Left colon (tissue), 2 donors: ENCODE measurements around the gene ING4. TPM values are rescaled to one million over a fixed set of nuclear protein-coding genes. Genes with fewer than 3 reads are reported as not detected.
"Not testable (repeated sequence)": the region's sequence is repeated elsewhere in the genome, so short reads cannot be mapped to it uniquely, and the experiment has no call there.

Experiments
- ATAC-seq: fragments of 200-7000 bp; cut with Tn5 transposase; one replicate; pipeline ENCODE4 v1.9.1; 2020; ENCODE audit warnings: mild to moderate bottlenecking, moderate library complexity
- DNase-seq, 2 donors: peaks; one replicate each; pipeline ENCODE4 v3.0.0-alpha.2; 2020
- intact Hi-C, 2 donors: fragments of 100-400 bp; cut with DNase I in 1 of 2; cut with micrococcal nuclease in 1 of 2; formaldehyde crosslinking; loops; one replicate each; pipeline versions ENCODE4 v1.11.2 to v1.14.0; 2022; cut with DNase I, micrococcal nuclease
- long read RNA-seq: library from polyadenylated mRNA; unstranded; transcript quantifications from one replicate; pipeline ENCODE4 v2.0.0, GENCODE V29; 2021
- total RNA-seq, 2 donors: library from RNA; stranded (reverse); fragmentation: NEBNext Ultra II Directional; extraction: Animal tissue kit (Norgen Biotek cat#: 25700); gene quantifications; one replicate each; pipeline ENCODE4 v1.2.1, GENCODE V29; 2021
- donor health status: DM: no; HTN: no; CAD: no.
- donor health status: DM: yes; HTN: yes; CAD: no.

ING4 gene
- total RNA-seq, result 10 to 100 TPM; 23.6 to 38.9 TPM
- long read RNA-seq, transcript ING4-202 (8 exons, 1,393 nt), result major isoform, 5 of 19 reads
- long read RNA-seq, partial matches to known transcripts, result 3 of 19 reads
- long read RNA-seq, other reads (novel, unspliced or antisense), result 2 of 19 reads

- peak; percentile 97 to 99 for DNase-seq
- ATAC-seq, result peak; percentile 98
- intact Hi-C loops, result no loop called here
Observed at GRCh38 chr12:6662906-6663742, at the start of gene ING4. ING4 (minus strand) TSS chr12:6663119; CDS start chr12:6663101, 18 bp downstream.

DNA sequence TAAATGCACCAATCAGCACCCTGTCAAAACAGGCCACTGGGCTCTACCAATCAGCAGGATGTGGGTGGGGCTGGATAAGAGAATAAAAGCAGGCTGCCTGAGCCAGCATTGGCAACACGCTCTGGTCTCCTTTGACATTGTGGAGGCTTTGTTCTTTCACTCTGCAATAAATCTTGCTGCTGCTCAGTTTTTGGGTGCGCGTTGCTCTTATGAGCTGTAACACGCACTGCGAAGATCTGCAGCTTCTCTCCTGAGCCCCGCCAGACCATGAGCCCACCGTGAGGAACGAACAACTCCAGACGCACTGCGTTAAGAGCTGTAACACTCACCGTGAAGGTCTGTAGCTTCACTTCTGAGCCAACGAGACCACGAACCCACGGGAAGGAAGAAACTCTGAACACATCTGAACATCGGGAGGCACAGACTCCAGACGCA is 46.1 kb upstream of the ING4 start:
- no peak for ATAC-seq
- no peak for DNase-seq
- intact Hi-C loops, result no loop called here

GRCh38 chr12:6708351-6708750 is 45.4 kb upstream of the ING4 start:
- intact Hi-C loops, DNase-seq, ATAC-seq: not testable (repeated sequence)

- no peak for DNase-seq
- no peak for ATAC-seq
Observed at GRCh38 chr12:6703631-6704030, 40.7 kb upstream of the ING4 start.

GRCh38 chr12:6701078-6701768 is 38.3 kb upstream of the ING4 start:
- no peak for DNase-seq
- intact Hi-C loops, result no loop called here
- no peak for ATAC-seq

More at GRCh38 chr12:6703631-6704030, 40.7 kb upstream of the ING4 start:
- intact Hi-C loops, result no loop called here

DNA sequence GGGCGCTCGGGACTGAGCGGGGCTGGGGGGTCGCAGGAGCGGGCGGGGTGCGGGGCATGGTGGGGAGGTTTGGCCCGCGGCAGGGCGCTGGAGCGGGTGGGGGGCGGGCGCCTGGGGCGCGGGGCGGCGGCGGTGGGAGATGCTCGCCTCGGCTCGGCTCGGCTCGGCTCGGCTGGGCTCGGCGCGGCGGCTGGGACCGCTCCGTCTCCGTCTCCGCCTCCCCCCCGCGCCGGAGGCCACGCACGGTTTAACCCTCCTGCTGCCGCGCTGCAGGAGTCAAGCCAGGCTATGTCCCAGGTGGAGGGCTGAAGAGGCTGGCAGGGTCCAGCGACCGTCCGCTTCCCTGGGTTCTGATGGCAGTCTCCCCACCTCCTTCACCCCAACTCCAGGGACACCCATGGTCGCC is 37.7 kb upstream of the ING4 start, which contains the start of gene PIANP:
PIANP (minus strand) TSS at position 170 of the 406 bp plus-strand sequence. CDS start 2,754 bp downstream, outside the sequence.
- intact Hi-C loops, result no loop called here
- peak; percentile 74 for ATAC-seq
- DNase-seq, result peak in 1 of 2 donors; percentile 53

DNA sequence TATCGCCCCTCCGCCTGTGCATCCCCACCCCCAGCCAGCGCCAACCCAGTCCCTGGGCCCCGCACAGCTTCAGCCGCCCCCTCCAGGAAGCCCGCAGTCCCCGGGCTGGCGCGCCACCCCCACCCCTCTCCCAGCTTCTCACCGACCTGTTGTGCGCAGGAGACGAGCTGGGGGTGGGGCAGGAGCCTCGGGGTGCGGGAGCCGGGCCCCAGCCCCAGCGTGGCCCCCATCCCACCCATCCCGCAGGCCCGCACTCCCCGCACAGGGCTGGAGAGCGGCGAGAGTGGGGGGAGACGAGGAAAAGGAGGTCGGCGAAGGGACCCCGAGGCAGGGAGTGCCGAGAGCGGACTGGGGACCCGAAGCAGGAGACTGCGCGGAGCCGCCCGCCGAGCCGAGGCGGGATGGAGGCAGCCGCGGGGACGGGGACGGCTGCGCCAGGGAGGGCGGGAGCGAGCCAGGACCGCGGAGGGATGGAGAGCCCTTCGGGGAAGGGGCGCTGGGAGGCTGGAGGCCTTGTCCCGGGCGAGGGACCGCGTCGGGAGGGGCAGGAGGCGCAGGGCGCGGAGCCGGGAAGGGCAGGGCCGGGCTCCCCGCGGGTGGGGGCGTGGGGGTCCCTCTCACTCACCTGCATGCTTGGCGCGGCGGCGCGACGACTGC is 37.2 kb upstream of the ING4 start:
- intact Hi-C loops, result no loop called here
- peak in 1 of 2 donors; percentile 13 for DNase-seq
- ATAC-seq, result peak; percentile 29

GRCh38 chr12:6699259-6699988 is 36.5 kb upstream of the ING4 start:
- intact Hi-C loops, result no loop called here
- ATAC-seq (no peak), DNase-seq (no peak)

- ATAC-seq (no peak), DNase-seq (no peak)
- intact Hi-C loops, result no loop called here
Observed at GRCh38 chr12:6698352-6699046, 35.6 kb upstream of the ING4 start.

DNA sequence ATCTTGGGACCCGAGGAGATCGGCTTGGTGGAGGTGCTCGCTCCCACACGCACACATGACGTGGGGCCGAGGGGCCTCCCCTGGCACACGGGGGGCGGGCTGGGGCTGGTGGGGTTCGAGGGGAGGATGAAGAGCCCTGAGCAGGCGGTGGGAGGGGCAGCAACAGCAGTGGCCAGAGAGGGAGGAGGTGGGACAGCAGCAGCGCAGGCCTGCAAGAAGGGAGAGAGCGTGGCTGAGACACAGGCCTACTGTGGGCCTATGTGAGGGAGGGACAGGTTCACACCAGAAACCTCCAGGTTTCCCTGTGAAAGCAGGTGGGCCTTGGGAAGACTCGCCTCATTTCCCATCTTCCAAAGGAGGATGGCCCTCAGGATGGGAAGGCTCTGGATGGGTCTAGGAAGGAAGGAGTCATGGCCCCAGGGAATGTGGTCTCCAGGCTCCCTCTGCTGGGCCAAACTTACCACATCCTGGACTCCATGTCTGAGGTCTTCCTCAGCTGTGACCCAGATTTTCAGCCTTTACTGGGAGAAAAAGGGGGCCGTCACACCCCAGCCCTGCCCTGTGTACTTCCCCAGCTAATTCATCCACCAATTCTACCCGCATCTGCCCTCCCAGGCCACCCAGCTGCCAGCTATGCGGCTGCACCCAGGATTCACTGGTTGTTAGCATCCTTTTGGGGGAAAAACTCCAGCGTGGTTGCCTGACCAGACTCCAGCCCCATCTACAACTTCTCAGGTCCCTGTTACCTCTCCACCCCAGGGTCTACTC is 34.8 kb upstream of the ING4 start:
- ATAC-seq, result peak; percentile 78
- intact Hi-C loops, result no loop called here
- peak in 1 of 2 donors; percentile 48 for DNase-seq

DNA sequence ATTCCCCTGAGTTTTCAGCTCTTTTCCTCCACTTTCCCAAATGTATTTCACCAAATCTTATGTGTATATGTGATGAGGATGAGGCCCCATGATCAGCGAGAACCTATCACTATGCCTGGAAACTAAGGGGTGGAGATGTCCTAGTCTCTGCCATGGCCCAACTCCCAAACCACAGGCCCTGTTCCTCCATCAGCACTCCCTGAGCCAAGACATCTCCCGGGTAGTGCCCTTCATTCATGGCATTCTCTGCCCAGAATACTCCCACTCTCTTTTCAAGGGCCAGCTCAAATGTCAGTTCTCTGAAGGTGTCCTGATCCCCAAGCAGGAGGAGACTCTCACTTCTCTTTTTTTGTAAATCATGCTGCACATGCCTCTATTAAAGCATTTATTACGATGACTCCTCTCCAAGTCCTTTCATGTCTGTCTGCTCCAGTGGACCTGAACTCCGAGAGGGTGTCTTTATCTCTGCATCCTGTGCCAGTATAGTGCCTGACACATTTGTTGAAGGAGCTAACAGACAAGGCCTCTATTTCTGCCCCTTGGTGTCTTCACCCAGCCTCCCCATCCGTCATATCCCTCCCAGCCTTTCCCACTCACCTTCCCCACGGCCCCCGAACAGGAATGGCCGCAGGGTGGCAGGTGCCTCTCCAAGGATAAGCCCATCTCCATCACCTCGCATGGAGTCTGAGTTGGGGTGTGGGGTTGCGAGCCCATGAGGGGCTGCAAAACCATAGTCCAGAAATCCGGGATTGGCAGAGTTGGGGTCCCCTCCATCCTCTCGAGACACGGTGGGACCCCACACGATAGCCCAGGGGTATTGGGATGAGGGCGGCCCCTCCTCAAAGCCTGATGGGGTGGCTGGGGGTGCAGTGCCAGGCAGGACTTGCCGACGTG is 34.0 kb upstream of the ING4 start:
- no peak for DNase-seq
- intact Hi-C loops, result no loop called here
- ATAC-seq, result no peak

DNA sequence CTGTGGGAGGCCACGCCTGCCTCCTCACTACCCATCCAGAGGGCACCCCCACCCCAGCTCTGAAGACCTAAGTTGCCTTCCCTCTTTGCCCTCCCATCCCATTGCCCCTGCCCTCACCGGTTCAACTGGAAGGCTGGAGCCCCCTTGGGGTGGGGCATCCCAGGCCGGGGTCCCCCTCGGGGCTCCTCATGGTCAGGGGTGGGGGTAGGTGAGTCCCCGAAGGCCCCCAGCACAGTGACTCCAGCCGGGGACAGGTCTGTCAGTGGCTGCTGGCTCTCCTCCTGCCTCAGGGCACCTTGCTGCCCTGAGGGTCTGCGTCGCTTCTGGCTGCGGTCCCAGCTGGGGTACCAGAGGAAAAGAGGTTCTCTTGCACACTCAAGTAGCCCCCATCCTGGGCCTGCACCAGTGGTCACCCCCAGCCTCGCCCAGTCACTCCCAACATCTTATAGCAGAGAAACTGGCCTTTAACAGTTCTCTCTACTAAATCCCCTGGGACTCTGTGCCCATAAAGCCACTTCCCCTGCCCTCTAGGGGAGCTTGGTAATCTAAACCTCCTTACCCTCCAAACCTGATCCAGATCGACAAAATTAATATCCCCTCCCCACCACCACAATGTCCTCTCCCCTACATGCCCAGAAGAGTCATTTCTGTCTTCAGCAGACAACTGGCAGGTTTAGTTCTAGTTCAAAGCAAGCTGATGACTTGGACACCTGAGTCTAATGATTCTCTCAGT is 32.6 kb upstream of the ING4 start:
- no peak for DNase-seq
- intact Hi-C loops, result no loop called here
- ATAC-seq, result no peak

- no peak for DNase-seq
- no peak for ATAC-seq
- intact Hi-C loops, result no loop called here
Observed at GRCh38 chr12:6694701-6695100, 31.8 kb upstream of the ING4 start.

DNA sequence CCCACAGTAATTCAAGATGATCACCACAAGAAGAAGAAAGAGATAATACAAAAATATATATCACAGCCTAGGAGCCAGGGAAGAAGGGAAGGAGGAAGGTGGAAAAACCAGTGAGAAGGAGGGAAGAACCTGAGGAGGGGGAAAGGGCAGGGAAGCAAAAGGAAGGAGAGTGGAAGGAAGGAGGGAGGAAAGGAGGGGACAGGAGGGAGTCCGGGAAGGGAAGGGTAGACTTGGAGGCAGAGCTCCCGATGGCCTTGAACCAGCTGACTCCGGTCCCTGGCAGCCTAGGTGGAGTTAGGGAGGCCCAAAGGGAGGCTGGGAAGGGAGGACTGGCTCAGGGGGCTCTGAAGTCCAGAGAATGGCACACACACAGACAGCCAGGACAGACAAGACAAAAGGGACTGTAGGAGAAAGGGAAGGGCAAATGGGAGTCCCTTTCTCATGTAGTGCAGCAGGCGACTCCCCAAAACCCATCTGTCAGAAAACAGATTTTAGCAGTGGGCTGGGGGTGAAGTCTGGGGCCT is 31.0 kb upstream of the ING4 start:
- DNase-seq (no peak), ATAC-seq (no peak)
- intact Hi-C loops, result no loop called here

- no peak for ATAC-seq
- DNase-seq, result no peak
- intact Hi-C loops, result no loop called here
Observed at GRCh38 chr12:6692888-6693287, 30.0 kb upstream of the ING4 start.
